PC-3 (cell line): ENCODE results near the gene FMNL2.

ENCODE experiments used
- EZH2 ChIP-seq: fragments of 300-600 bp; sonication (generic); IDR thresholded peaks from one replicate; pipeline ENCODE4 v1.6.1; 2017; ENCODE audit warnings: antibody characterized with exemption, mild to moderate bottlenecking, low read length; ENCODE audit not compliant: unreplicated experiment
- EZH2phosphoT487 ChIP-seq: fragments of 300-600 bp; sonication (generic); IDR thresholded peaks from 2 replicates; pipeline ENCODE4 v1.6.1; 2018; ENCODE audit warnings: mild to moderate bottlenecking, antibody characterized with exemption, low read length, borderline replicate concordance
- TF ChIP-seq, protein P1 (sequence below): fragments of 300-600 bp; sonication (generic); conservative IDR thresholded peaks from 2 replicates; pipeline ENCODE4 v1.5.1; 2017; ENCODE audit warnings: antibody characterized with exemption, low read depth, mild to moderate bottlenecking, low read length

- TF ChIP-seq, protein P1, sequence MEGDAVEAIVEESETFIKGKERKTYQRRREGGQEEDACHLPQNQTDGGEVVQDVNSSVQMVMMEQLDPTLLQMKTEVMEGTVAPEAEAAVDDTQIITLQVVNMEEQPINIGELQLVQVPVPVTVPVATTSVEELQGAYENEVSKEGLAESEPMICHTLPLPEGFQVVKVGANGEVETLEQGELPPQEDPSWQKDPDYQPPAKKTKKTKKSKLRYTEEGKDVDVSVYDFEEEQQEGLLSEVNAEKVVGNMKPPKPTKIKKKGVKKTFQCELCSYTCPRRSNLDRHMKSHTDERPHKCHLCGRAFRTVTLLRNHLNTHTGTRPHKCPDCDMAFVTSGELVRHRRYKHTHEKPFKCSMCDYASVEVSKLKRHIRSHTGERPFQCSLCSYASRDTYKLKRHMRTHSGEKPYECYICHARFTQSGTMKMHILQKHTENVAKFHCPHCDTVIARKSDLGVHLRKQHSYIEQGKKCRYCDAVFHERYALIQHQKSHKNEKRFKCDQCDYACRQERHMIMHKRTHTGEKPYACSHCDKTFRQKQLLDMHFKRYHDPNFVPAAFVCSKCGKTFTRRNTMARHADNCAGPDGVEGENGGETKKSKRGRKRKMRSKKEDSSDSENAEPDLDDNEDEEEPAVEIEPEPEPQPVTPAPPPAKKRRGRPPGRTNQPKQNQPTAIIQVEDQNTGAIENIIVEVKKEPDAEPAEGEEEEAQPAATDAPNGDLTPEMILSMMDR = no peak
- TF ChIP-seq EZH2 = no peak
- no peak for TF ChIP-seq EZH2phosphoT487
These were observed 41.4 kb downstream of the FMNL2 start for GRCh38 chr2:152376385-152376784.
